DOHH2 (cell line): Measurements from ENCODE around the gene MAST3.

Source experiments
- EZH2phosphoT487 ChIP-seq: fragments of 200-600 bp; sonication (generic); IDR thresholded peaks from 2 replicates; pipeline ENCODE4 v1.6.1; 2017; ENCODE audit warnings: borderline replicate concordance, mild to moderate bottlenecking, antibody characterized with exemption, low read length, moderate library complexity, mixed read lengths
- TF ChIP-seq, protein P1 (sequence below): fragments of 200-600 bp; sonication (generic); IDR thresholded peaks from one replicate; pipeline ENCODE4 v1.5.1; 2014; ENCODE audit warnings: antibody characterized with exemption, mild to moderate bottlenecking, low read depth, low read length; ENCODE audit not compliant: poor library complexity, severe bottlenecking

DNA sequence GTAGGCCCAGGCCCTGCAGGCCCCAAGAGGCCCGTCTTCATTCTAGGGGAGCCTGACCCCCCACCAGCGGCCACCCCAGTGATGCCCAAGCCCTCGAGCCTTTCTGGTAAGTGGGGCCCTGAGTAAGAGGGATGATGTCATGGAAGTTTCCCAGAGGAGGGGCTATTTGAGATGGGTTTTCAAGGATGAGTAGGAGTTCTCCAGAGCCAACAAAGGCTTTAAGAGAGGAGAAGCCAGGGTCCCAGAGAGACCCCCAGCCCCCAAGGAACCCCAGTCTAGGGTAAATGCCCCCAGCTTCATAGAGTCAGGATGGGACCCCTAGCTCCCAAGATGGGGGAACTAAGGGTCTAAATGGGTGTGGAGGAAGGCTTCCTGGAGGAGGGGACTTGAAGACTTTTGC lies 46.3 kb downstream of the MAST3 start:
- TF ChIP-seq, protein P1, sequence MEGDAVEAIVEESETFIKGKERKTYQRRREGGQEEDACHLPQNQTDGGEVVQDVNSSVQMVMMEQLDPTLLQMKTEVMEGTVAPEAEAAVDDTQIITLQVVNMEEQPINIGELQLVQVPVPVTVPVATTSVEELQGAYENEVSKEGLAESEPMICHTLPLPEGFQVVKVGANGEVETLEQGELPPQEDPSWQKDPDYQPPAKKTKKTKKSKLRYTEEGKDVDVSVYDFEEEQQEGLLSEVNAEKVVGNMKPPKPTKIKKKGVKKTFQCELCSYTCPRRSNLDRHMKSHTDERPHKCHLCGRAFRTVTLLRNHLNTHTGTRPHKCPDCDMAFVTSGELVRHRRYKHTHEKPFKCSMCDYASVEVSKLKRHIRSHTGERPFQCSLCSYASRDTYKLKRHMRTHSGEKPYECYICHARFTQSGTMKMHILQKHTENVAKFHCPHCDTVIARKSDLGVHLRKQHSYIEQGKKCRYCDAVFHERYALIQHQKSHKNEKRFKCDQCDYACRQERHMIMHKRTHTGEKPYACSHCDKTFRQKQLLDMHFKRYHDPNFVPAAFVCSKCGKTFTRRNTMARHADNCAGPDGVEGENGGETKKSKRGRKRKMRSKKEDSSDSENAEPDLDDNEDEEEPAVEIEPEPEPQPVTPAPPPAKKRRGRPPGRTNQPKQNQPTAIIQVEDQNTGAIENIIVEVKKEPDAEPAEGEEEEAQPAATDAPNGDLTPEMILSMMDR = no peak
- TF ChIP-seq EZH2phosphoT487 = no peak
